H1 (cell line): Measurements from ENCODE around the gene LIPC. TPM values are rescaled to one million over a fixed set of nuclear protein-coding genes. Genes with fewer than 3 reads are reported as not detected.

Experiments used
- BACH1 ChIP-seq: IDR thresholded peaks from 2 replicates; pipeline ENCODE4 v1.6.1; 2012; ENCODE audit warnings: low read length, improper control_type of control experiment
- CBX5 ChIP-seq: fragments of 300-800, 300-1000 bp; sonication (generic); IDR thresholded peaks from 2 replicates; pipeline ENCODE4 v1.7.1; 2016; ENCODE audit warnings: antibody characterized with exemption, low read length, low read depth
- EP300 ChIP-seq, 2 experiments: IDR thresholded peaks; 1 replicate in 1 of 2; 2 replicates in 1 of 2; pipeline ENCODE4 v1.6.1; 2011 to 2012; ENCODE audit warnings: low read depth in 2 of 2, low read length in 2 of 2, mild to moderate bottlenecking in 2 of 2, borderline replicate concordance in 1 of 2, inconsistent platforms in 1 of 2, moderate library complexity in 1 of 2
- KDM4A ChIP-seq: IDR thresholded peaks from one replicate; pipeline ENCODE4 v1.7.1; 2012; ENCODE audit warnings: low read depth, mild to moderate bottlenecking, moderate library complexity, low read length, inconsistent platforms; ENCODE audit not compliant: severe bottlenecking
- POLR2AphosphoS5 ChIP-seq: IDR thresholded peaks from 2 replicates; pipeline ENCODE4 v1.6.1; 2011; ENCODE audit warnings: low read depth, low read length
- RBBP5 ChIP-seq: IDR thresholded peaks from 2 replicates; pipeline ENCODE4 v1.7.1; 2012; ENCODE audit warnings: low read depth, mild to moderate bottlenecking, inconsistent platforms, low read length, moderate library complexity, borderline replicate concordance
- TBP ChIP-seq: IDR thresholded peaks from 2 replicates; pipeline ENCODE4 v1.6.1; 2011; ENCODE audit warnings: low read depth, low read length, improper control_type of control experiment
- polyA plus RNA-seq, 7 experiments: library from polyadenylated mRNA; depleted of rRNA in 3 of 7; stranded (reverse) in 5 of 7; unstranded in 2 of 7; fragments of >200 nt in 5 of 7; fragments of 200-250 nt in 2 of 7; gene quantifications; 1 replicate in 5 of 7; 2 replicates in 1 of 7; 4 replicates in 1 of 7; pipeline versions ENCODE4 v1.2.1 to v1.2.3, GENCODE V29; 2011 to 2013; ENCODE audit warnings: missing spikeins in 2 of 7, mixed read lengths in 2 of 7
- total RNA-seq: library from RNA; stranded (reverse); fragmentation: NEBNext Ultra II Directional; extraction: Animal tissue kit (Norgen Biotek cat#: 25700); gene quantifications from 2 replicates; pipeline ENCODE4 v1.2.1, GENCODE V29; 2021
- TF ChIP-seq, protein P1 (sequence below): fragments of 300-600 bp; sonication (generic); IDR thresholded peaks from 2 replicates; pipeline ENCODE4 v1.7.1; 2012; ENCODE audit warnings: low read length, moderate library complexity, mild to moderate bottlenecking, inconsistent platforms; ENCODE audit not compliant: insufficient replicate concordance
- TF ChIP-seq, protein P2 (sequence below): IDR thresholded peaks from 2 replicates; pipeline ENCODE4 v1.6.1; 2011; ENCODE audit warnings: low read length, improper control_type of control experiment

The LIPC gene
- total and polyA plus RNA-seq, 2 of the 8 experiments (the other 6 are each of a cell fraction or from before 2014, with no cell fraction given) = not detected

DNA sequence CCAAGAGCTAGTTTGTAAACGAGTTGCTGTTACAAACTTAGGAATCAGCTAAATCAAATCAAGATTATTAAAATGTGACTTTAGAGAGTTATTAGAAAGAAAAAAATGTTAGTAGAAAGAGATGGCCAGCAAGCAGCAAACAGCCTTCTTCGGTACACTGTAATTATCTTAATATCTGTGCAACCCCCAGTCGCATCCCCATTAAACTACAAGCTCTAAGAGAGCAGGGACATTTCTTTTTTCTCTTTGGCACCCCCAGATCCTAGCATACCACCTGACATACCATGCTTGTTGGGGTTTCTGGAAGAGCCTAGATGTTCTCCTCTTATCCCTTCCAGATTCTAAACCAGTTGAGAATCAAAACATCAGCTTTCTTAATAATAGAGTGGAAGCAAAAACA, 45.1 kb upstream of the LIPC start (continued):
- TF ChIP-seq, protein P1, sequence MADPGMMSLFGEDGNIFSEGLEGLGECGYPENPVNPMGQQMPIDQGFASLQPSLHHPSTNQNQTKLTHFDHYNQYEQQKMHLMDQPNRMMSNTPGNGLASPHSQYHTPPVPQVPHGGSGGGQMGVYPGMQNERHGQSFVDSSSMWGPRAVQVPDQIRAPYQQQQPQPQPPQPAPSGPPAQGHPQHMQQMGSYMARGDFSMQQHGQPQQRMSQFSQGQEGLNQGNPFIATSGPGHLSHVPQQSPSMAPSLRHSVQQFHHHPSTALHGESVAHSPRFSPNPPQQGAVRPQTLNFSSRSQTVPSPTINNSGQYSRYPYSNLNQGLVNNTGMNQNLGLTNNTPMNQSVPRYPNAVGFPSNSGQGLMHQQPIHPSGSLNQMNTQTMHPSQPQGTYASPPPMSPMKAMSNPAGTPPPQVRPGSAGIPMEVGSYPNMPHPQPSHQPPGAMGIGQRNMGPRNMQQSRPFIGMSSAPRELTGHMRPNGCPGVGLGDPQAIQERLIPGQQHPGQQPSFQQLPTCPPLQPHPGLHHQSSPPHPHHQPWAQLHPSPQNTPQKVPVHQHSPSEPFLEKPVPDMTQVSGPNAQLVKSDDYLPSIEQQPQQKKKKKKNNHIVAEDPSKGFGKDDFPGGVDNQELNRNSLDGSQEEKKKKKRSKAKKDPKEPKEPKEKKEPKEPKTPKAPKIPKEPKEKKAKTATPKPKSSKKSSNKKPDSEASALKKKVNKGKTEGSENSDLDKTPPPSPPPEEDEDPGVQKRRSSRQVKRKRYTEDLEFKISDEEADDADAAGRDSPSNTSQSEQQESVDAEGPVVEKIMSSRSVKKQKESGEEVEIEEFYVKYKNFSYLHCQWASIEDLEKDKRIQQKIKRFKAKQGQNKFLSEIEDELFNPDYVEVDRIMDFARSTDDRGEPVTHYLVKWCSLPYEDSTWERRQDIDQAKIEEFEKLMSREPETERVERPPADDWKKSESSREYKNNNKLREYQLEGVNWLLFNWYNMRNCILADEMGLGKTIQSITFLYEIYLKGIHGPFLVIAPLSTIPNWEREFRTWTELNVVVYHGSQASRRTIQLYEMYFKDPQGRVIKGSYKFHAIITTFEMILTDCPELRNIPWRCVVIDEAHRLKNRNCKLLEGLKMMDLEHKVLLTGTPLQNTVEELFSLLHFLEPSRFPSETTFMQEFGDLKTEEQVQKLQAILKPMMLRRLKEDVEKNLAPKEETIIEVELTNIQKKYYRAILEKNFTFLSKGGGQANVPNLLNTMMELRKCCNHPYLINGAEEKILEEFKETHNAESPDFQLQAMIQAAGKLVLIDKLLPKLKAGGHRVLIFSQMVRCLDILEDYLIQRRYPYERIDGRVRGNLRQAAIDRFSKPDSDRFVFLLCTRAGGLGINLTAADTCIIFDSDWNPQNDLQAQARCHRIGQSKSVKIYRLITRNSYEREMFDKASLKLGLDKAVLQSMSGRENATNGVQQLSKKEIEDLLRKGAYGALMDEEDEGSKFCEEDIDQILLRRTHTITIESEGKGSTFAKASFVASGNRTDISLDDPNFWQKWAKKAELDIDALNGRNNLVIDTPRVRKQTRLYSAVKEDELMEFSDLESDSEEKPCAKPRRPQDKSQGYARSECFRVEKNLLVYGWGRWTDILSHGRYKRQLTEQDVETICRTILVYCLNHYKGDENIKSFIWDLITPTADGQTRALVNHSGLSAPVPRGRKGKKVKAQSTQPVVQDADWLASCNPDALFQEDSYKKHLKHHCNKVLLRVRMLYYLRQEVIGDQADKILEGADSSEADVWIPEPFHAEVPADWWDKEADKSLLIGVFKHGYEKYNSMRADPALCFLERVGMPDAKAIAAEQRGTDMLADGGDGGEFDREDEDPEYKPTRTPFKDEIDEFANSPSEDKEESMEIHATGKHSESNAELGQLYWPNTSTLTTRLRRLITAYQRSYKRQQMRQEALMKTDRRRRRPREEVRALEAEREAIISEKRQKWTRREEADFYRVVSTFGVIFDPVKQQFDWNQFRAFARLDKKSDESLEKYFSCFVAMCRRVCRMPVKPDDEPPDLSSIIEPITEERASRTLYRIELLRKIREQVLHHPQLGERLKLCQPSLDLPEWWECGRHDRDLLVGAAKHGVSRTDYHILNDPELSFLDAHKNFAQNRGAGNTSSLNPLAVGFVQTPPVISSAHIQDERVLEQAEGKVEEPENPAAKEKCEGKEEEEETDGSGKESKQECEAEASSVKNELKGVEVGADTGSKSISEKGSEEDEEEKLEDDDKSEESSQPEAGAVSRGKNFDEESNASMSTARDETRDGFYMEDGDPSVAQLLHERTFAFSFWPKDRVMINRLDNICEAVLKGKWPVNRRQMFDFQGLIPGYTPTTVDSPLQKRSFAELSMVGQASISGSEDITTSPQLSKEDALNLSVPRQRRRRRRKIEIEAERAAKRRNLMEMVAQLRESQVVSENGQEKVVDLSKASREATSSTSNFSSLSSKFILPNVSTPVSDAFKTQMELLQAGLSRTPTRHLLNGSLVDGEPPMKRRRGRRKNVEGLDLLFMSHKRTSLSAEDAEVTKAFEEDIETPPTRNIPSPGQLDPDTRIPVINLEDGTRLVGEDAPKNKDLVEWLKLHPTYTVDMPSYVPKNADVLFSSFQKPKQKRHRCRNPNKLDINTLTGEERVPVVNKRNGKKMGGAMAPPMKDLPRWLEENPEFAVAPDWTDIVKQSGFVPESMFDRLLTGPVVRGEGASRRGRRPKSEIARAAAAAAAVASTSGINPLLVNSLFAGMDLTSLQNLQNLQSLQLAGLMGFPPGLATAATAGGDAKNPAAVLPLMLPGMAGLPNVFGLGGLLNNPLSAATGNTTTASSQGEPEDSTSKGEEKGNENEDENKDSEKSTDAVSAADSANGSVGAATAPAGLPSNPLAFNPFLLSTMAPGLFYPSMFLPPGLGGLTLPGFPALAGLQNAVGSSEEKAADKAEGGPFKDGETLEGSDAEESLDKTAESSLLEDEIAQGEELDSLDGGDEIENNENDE = no peak
- TF ChIP-seq RBBP5 (no peak), POLR2AphosphoS5 (no peak), EP300 (IDR thresholded peaks at IDR 0.05; ENCODE audit: borderline replicate concordance in 1 of 2, low read depth in 2 of 2, low read length in 2 of 2) (no peak), BACH1 (no peak), KDM4A (no peak), CBX5 (no peak), TBP (no peak)
- TF ChIP-seq, protein P2, sequence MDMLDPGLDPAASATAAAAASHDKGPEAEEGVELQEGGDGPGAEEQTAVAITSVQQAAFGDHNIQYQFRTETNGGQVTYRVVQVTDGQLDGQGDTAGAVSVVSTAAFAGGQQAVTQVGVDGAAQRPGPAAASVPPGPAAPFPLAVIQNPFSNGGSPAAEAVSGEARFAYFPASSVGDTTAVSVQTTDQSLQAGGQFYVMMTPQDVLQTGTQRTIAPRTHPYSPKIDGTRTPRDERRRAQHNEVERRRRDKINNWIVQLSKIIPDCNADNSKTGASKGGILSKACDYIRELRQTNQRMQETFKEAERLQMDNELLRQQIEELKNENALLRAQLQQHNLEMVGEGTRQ = no peak
